ENCODE data around the gene SCAND1.

The SCAND1 gene

DNA sequence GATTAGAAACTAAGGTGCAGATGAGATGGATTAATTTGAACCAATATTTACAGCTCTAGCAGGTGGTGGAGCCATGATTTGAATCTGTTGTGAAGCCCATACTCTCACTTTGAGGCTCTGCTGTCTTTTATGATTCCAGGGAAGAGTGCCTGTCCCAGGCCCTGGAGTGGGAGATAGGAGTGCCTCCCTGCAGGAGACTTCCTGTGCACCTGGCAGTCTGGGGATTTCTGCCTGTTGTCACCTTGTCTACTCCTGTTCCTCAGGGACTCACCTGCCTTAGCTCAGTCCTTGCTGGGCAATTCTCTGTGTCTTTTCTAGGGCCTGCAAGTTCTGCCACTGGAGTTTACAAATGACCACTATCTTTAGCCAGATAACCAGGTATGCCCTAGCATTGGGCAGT, 46.3 kb downstream of the SCAND1 start:
- DNase-seq (ENCODE audit: low read depth) = no peak
- TF ChIP-seq, protein P1, sequence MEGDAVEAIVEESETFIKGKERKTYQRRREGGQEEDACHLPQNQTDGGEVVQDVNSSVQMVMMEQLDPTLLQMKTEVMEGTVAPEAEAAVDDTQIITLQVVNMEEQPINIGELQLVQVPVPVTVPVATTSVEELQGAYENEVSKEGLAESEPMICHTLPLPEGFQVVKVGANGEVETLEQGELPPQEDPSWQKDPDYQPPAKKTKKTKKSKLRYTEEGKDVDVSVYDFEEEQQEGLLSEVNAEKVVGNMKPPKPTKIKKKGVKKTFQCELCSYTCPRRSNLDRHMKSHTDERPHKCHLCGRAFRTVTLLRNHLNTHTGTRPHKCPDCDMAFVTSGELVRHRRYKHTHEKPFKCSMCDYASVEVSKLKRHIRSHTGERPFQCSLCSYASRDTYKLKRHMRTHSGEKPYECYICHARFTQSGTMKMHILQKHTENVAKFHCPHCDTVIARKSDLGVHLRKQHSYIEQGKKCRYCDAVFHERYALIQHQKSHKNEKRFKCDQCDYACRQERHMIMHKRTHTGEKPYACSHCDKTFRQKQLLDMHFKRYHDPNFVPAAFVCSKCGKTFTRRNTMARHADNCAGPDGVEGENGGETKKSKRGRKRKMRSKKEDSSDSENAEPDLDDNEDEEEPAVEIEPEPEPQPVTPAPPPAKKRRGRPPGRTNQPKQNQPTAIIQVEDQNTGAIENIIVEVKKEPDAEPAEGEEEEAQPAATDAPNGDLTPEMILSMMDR (IDR thresholded peaks at IDR 0.05; ENCODE audit: low read depth, low read length, missing control alignments) = no peak
- H3K4me3 ChIP-seq (ENCODE audit: low read depth, low read length) = no peak overlapping the region

DNA sequence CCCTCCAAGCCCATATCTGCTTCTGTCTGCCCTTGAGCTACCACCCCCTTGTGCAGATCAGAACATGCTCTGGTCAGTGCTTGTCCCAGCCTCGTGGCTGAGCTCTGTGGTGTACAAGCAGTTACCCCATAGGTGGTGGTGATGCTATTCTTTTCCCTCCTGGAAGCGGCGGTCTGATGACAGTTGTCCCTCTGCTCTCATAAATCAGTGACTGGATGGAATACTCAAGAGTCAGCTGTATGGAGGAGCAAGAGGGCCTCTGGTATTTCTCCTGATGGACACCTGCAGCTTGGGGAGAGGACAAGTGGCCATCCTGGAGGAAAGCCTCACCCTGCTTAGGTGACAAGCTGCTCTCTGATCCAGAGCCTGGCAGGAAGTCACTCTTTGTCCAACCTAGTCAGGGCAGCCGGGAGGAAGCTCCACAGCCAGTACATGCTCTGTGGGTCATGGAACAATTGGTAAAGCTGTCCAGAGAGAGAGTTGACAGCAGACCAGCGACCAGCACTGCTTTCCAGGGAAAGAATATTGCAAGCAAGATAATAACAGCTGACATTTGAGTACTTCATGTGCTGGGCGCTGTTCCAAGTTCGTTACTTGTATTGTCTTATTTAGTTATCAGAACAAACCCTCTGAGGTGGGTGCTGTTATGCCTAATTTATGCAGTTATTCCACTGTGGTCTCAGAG, 47.1 kb downstream of the SCAND1 start:
- no peak for DNase-seq (ENCODE audit: low read depth)
- H3K4me3 ChIP-seq (ENCODE audit: low read depth, low read length) = no peak overlapping the region
- TF ChIP-seq, protein P1 (IDR thresholded peaks at IDR 0.05; ENCODE audit: low read depth, low read length, missing control alignments) = no peak

DNA sequence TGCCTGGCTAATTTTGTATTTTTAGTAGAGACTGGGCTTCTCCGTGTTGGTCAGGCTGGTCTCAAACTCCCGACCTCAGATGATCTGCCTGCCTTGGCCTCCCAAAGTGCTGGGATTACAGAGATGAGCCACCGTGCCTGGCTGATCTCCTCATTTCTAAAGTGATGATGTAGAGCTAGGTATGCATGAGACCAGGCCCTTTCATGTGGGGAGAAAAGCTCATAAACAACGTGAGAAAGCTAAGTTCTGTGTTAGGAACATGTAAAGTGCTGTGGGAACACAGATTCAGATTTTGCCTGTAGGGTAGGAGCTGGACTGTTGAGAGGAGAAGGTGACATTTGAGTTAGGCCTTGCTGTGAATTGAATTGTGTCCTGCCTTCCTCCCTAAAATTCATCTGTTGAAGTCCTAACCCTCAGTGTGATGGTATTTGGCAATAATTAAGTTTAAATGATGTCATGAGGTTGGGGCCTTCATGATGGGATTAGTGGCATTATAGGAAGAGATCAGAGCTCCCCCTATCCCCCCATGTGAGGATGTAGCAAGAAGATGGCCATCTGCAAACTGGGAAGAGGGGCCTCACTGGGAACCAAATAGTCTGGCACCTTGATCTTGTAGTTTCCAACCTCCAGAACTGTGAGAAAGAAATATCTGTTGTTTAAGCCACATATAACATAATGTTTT, 49.2 kb downstream of the SCAND1 start:
- no peak for DNase-seq (ENCODE audit: low read depth)
- TF ChIP-seq, protein P1 (IDR thresholded peaks at IDR 0.05; ENCODE audit: low read depth, low read length, missing control alignments) = no peak
- no peak overlapping the region for H3K4me3 ChIP-seq (ENCODE audit: low read depth, low read length)

DNA sequence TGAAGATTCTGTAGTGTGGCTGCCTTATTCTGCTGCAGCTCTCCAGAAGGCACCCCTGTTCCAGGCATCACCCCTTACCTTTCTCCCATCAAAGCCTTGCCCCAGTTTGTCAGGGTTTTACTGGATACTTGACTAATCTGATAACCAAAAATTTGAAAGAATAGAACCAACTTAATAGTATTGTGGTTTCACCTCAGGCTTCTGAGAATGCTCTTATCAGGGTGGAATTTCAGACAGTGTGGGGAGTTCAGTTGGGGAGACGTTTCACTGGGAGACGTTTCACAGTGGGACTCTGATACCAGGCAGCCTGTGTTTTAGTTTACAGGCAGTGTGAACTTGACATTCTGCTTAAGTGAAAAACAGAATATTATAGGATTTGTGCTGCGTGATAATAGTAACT, 50.5 kb downstream of the SCAND1 start:
- H3K4me3 ChIP-seq (ENCODE audit: low read depth, low read length) = no peak overlapping the region
- no peak for DNase-seq (ENCODE audit: low read depth)
- TF ChIP-seq, protein P1 (IDR thresholded peaks at IDR 0.05; ENCODE audit: low read depth, low read length, missing control alignments) = no peak

Data from GM12864 (cell line).